ENCODE results near the gene TBXT. TPM values are rescaled to one million over a fixed set of nuclear protein-coding genes. Genes with fewer than 3 reads are reported as not detected.

TBXT gene
- total RNA-seq, 4 donors from 2014 or later = not detected

DNA sequence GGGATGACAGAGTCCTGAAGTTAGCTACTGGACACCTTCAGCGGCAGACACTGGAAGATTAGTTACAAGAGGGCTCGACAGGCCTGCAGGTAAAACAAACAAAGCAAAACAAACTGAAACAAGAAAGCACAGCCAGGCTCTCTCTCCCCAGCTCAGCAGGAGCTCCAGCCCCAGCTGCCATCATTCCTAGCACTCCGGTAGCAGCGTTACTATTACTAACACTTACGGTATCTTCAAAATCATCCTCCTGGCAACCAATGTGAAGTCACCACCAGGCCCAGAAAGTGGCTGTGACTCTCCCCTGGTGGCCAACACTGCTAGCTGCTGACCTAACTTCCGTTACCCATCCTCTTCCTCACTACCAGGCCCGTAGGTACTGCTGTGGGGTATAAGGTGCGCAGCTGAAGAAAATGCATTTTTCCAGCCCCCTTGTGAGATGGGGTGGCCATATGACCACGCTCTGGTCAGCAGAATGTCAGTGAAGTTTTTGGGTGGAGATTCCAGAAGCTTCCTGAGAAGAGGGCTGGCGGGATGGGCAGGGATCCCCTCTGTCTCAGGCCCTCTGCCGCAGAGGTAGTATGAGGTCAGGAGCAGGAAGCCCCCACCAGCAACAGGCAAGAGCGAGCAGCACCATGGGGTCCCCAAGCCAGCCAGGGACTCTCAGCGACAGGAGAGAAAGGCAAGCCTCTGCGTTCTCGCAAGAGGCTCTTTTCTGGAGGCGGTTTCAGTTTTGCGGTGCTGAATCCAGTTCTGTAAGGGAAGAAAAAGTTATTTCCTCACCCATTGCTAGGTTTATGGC lies 37.4 kb upstream of the TBXT start:
- no peak for DNase-seq
- Histone ChIP-seq H3K9me3 (no peaks in the 10 kb centered on the region), H3K4me3 (no peak overlapping the region), H3K27me3 (peaks cover 4% of the 10 kb centered on the region), H3K36me3 (no peaks in the 10 kb centered on the region), H3K27ac (no peak overlapping the region), H3K4me1 (no peaks in the 10 kb centered on the region)
- intact Hi-C loops (cut with DNase I; ENCODE audit: low total_unique reads) (no loop called here), in situ Hi-C loops (cut with MboI; ENCODE audit: low pct_ligation_motif_present in 1 of 4, low pct_unique_long_range_greater_than_20kb in 1 of 4, low sequenced_read_pairs in 3 of 4) (no loop called here)
- WGBS, 2 donors (ENCODE audit: low coverage in 1 of 2) = 87 to 90% methylated on average over 4 to 17 of the region's 17 CpGs
- TF ChIP-seq EP300 (IDR thresholded peaks at IDR 0.05; ENCODE audit: low read depth) (no peak), POLR2AphosphoS5 (IDR thresholded peaks at IDR 0.05) (no peak), POLR2A (IDR thresholded peaks at IDR 0.05) (no peak)
- TF ChIP-seq, protein P1, sequence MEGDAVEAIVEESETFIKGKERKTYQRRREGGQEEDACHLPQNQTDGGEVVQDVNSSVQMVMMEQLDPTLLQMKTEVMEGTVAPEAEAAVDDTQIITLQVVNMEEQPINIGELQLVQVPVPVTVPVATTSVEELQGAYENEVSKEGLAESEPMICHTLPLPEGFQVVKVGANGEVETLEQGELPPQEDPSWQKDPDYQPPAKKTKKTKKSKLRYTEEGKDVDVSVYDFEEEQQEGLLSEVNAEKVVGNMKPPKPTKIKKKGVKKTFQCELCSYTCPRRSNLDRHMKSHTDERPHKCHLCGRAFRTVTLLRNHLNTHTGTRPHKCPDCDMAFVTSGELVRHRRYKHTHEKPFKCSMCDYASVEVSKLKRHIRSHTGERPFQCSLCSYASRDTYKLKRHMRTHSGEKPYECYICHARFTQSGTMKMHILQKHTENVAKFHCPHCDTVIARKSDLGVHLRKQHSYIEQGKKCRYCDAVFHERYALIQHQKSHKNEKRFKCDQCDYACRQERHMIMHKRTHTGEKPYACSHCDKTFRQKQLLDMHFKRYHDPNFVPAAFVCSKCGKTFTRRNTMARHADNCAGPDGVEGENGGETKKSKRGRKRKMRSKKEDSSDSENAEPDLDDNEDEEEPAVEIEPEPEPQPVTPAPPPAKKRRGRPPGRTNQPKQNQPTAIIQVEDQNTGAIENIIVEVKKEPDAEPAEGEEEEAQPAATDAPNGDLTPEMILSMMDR (IDR thresholded peaks at IDR 0.05) = no peak

DNA sequence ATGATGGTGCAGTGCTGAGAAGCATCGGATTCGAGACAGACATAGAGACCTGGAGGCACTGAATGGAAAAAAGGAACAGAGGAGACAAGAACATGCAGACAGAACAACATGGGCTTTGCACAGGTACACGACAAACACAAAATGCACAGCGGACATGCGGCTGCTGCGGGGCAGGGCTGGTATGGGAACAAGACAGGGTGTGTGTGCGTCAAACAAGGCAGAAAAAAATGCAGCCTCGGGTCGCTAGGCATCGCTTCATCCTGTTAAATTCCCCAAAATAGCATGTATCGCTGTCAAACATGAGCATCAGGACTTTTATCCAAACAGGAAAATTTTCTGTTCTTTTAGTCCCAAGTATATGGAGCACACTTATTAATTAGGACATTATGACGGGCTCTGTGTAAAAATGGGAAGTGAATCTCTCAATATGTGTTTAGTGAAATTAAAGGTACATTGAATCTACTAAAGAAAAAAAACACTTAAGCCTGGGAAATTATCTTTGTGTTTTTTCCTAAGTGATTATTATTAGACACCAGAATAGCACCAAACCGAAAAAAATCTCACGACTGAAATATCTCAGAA lies 36.1 kb upstream of the TBXT start:
- DNase-seq = no peak
- intact Hi-C loops (cut with DNase I; ENCODE audit: low total_unique reads) = no loop called here
- Histone ChIP-seq H3K4me1 (no peaks in the 10 kb centered on the region), H3K27me3 (no peaks in the 10 kb centered on the region), H3K9me3 (no peaks in the 10 kb centered on the region), H3K27ac (no peak overlapping the region), H3K4me3 (no peak overlapping the region), H3K36me3 (no peaks in the 10 kb centered on the region)
- in situ Hi-C loops (cut with MboI; ENCODE audit: low pct_ligation_motif_present in 1 of 4, low pct_unique_long_range_greater_than_20kb in 1 of 4, low sequenced_read_pairs in 3 of 4) = no loop called here
- TF ChIP-seq POLR2A (IDR thresholded peaks at IDR 0.05) = no peak
- WGBS, 2 donors (ENCODE audit: low coverage in 1 of 2) = 84 to 86% methylated on average over 14 of the region's 14 CpGs

DNA sequence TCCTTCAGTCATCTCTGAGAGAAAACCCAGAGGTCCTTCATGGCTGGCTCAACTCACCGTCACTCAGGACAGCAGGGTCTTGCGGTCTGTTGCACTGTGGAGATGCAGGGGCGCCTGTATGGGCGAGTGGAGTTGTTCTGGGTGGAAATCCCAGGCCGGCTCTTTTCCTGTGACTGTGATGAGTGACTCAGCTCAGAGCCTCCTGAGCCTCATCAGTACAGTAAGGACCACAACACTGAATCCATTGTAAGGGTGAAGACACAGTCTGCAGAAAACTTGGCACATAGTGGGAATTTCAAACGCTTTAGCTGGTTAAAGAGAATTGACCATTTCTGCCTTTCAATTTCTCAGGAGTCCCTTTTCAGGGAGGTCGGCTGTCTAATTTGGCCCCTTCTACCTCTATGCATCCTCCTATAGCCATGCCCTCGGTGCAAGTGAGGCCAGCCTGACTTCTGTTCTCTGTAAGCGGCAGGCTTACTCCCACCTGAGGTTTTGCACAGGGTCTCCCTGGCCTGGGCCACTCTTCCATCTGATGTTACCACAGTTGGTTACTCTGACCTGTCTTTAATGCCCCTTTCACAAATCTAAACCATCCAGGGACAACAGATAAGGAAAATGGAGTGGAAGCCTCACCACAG lies 35.5 kb upstream of the TBXT start:
- Histone ChIP-seq H3K36me3 (no peaks in the 10 kb centered on the region), H3K27me3 (no peaks in the 10 kb centered on the region), H3K4me1 (no peaks in the 10 kb centered on the region), H3K4me3 (no peak overlapping the region), H3K9me3 (no peaks in the 10 kb centered on the region), H3K27ac (no peak overlapping the region)
- intact Hi-C loops (cut with DNase I; ENCODE audit: low total_unique reads) (no loop called here), in situ Hi-C loops (cut with MboI; ENCODE audit: low pct_ligation_motif_present in 1 of 4, low pct_unique_long_range_greater_than_20kb in 1 of 4, low sequenced_read_pairs in 3 of 4) (no loop called here)
- DNase-seq = no peak
- TF ChIP-seq, protein P1 (IDR thresholded peaks at IDR 0.05) = no peak
- TF ChIP-seq POLR2AphosphoS5 (IDR thresholded peaks at IDR 0.05) (no peak), POLR2A (IDR thresholded peaks at IDR 0.05) (no peak), EP300 (IDR thresholded peaks at IDR 0.05; ENCODE audit: low read depth) (no peak)
- 75% methylated on average over 9 of the region's 9 CpGs; no CpG with 5 or more reads in 1 of the 2 donors for WGBS, 2 donors (ENCODE audit: low coverage in 1 of 2)

DNA sequence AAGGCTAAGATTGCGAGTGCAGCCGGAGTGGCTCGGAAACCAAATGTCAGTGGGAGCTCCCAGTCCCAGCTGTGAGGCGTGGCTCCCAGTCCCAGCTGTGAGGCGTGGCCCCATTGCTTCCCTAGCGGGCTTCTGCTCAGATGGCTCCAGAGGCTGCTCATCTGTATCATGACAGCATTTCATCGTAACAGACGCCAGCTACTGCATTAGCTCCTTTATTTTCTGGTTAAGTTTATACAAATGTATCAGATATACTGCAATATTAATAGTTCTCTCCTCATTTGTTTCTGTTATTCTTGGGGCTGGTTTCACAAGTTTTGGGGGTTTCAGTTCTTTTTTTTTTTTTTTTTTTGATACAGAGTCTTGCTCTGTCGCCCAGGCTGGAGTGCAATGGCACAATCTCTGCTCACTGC lies 34.7 kb upstream of the TBXT start:
- peak; percentile 36 for DNase-seq
- Histone ChIP-seq H3K4me1 (no peaks in the 10 kb centered on the region), H3K27me3 (no peaks in the 10 kb centered on the region), H3K36me3 (no peaks in the 10 kb centered on the region), H3K27ac (no peak overlapping the region), H3K4me3 (no peak overlapping the region), H3K9me3 (no peaks in the 10 kb centered on the region)
- intact Hi-C loops (cut with DNase I; ENCODE audit: low total_unique reads) (no loop called here), in situ Hi-C loops (cut with MboI; ENCODE audit: low pct_ligation_motif_present in 1 of 4, low pct_unique_long_range_greater_than_20kb in 1 of 4, low sequenced_read_pairs in 3 of 4) (no loop called here)
- 46 to 55% methylated on average over 7 to 9 of the region's 9 CpGs for WGBS, 2 donors (ENCODE audit: low coverage in 1 of 2)
- TF ChIP-seq, protein P1 (IDR thresholded peaks at IDR 0.05) = no peak
- TF ChIP-seq POLR2AphosphoS5 (IDR thresholded peaks at IDR 0.05) (no peak), POLR2A (IDR thresholded peaks at IDR 0.05) (no peak), EP300 (IDR thresholded peaks at IDR 0.05; ENCODE audit: low read depth) (no peak)

Measured in transverse colon (tissue), 4 donors.